ENCODE data around the gene NMB. TPM values are rescaled to one million over a fixed set of nuclear protein-coding genes. Genes with fewer than 3 reads are reported as not detected.

The NMB gene
- total RNA-seq = 12.3 TPM

GRCh38 chr15:84658080-84658787 is at the start of gene NMB:
Gene NMB, minus strand, starts transcription at chr15:84658199. Its CDS starts 47 bp downstream, at chr15:84658152.
- intact Hi-C loops (cut with DNase I) = loop anchor here (5.0 to 10.0 kb wide), 3 partner anchors 59 to 267 kb away; partner anchors contain the start of genes SEC11A and ZNF592
- H3K27ac ChIP-seq = peak within 1 kb of the TSS; percentile 88
- no peak for DNase-seq (ENCODE audit: extremely low spot score in 2 of 2)
- no peaks in the 10 kb centered on the region for H3K9me3 ChIP-seq
- H3K4me1 ChIP-seq = peaks cover 24% of the 10 kb centered on the region
- H3K36me3 ChIP-seq = no peaks in the 10 kb centered on the region
- peak within 1 kb of the TSS; percentile 60 to 62 for H3K4me3 ChIP-seq
- H3K27me3 ChIP-seq = no peaks in the 10 kb centered on the region
- TF ChIP-seq POLR2AphosphoS5 (IDR thresholded peaks at IDR 0.05; ENCODE audit: insufficient read depth in 1 of 2, low read depth in 1 of 2) (peak in 1 of 2 donors; percentile 9), POLR2A (IDR thresholded peaks at IDR 0.05) (no peak), CTCF (IDR thresholded peaks at IDR 0.05) (peak; percentile 22 to 58 (median 35))

- intact Hi-C loops (cut with DNase I) = no loop called here
Observed at GRCh38 chr15:84703808-84704207, 45.8 kb upstream of the NMB start.

GRCh38 chr15:84702961-84703482 is 45.0 kb upstream of the NMB start:
- Histone ChIP-seq H3K9me3 (no peaks in the 10 kb centered on the region), H3K27me3 (no peaks in the 10 kb centered on the region), H3K27ac (no peak overlapping the region), H3K4me1 (peaks cover 15% of the 10 kb centered on the region), H3K4me3 (no peak overlapping the region), H3K36me3 (no peaks in the 10 kb centered on the region)
- DNase-seq (ENCODE audit: extremely low spot score in 2 of 2) = no peak
- intact Hi-C loops (cut with DNase I) = no loop called here
- TF ChIP-seq POLR2AphosphoS5 (IDR thresholded peaks at IDR 0.05; ENCODE audit: insufficient read depth in 1 of 2, low read depth in 1 of 2) (peak in 1 of 2 donors; percentile 51), CTCF (IDR thresholded peaks at IDR 0.05) (no peak)

More at GRCh38 chr15:84703808-84704207, 45.8 kb upstream of the NMB start:
- Histone ChIP-seq H3K27ac (no peak overlapping the region), H3K4me1 (peaks cover 15% of the 10 kb centered on the region), H3K4me3 (no peak overlapping the region), H3K9me3 (no peaks in the 10 kb centered on the region), H3K36me3 (no peaks in the 10 kb centered on the region), H3K27me3 (no peaks in the 10 kb centered on the region)
- no peak for DNase-seq (ENCODE audit: extremely low spot score in 2 of 2)
- no peak for TF ChIP-seq POLR2AphosphoS5 (IDR thresholded peaks at IDR 0.05; ENCODE audit: insufficient read depth in 1 of 2, low read depth in 1 of 2)
- TF ChIP-seq POLR2A (IDR thresholded peaks at IDR 0.05) = no peak
- no peak for TF ChIP-seq CTCF (IDR thresholded peaks at IDR 0.05)

- intact Hi-C loops (cut with DNase I) = no loop called here
Observed at GRCh38 chr15:84699538-84700191, 41.7 kb upstream of the NMB start.

More at GRCh38 chr15:84699538-84700191, 41.7 kb upstream of the NMB start:
- Histone ChIP-seq H3K36me3 (no peaks in the 10 kb centered on the region), H3K9me3 (no peaks in the 10 kb centered on the region), H3K4me1 (peaks cover 15% of the 10 kb centered on the region), H3K27ac (no peak overlapping the region), H3K27me3 (no peaks in the 10 kb centered on the region), H3K4me3 (no peak overlapping the region)
- DNase-seq (ENCODE audit: extremely low spot score in 2 of 2) = no peak
- no peak for TF ChIP-seq POLR2A (IDR thresholded peaks at IDR 0.05)
- TF ChIP-seq CTCF (IDR thresholded peaks at IDR 0.05) = no peak
- no peak for TF ChIP-seq POLR2AphosphoS5 (IDR thresholded peaks at IDR 0.05; ENCODE audit: insufficient read depth in 1 of 2, low read depth in 1 of 2)
